ENCODE measurements around the gene NADSYN1.

DNA sequence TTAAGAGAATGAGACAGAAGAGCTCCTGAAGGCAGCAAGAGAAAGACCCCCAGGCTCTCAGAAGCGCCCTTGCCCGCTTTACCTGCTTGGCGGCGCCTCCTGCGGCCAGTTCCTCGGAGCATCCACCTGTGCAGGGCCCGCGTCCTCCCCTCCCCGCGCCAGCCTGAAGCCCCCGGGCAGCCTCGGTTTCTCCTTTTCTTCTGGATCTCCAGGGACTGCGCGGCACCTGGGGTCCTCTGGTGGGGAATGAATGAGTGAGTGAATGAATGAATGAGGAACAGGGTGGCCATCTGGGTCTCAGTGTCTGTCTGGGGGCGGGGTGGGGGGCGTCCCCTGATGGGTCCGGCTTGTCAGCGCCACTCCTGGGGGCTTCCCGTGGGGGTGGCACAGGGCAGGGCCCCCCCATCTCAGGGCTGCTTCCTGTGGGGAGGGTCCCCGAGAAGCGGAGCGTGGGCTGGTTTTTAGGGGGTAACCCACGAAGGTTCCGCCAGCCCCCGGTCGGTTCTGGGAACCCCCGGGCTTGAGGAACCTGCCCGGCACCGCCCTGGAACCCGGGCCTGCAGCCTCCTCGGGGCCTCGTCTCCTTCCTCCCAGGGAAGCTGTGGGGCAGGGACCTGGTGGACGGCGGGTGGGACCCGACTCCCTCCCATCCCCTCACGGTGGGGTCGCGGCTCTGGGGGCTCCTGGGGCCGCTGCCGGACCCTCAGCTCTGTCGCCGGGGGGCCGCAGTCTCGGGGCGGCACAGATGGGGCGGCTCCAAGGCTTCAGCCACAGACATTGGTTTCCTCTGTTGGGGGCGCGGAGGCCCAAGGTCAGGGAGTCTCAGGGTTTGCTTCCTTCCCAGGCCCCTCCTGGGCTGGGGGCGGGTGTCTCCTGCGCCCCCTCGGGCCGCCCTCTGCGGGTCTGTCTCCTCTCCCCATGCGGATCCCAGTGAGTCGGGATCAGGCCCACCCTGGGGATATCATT lies 65.8 kb downstream of the NADSYN1 start:
- TF ChIP-seq, protein P1, sequence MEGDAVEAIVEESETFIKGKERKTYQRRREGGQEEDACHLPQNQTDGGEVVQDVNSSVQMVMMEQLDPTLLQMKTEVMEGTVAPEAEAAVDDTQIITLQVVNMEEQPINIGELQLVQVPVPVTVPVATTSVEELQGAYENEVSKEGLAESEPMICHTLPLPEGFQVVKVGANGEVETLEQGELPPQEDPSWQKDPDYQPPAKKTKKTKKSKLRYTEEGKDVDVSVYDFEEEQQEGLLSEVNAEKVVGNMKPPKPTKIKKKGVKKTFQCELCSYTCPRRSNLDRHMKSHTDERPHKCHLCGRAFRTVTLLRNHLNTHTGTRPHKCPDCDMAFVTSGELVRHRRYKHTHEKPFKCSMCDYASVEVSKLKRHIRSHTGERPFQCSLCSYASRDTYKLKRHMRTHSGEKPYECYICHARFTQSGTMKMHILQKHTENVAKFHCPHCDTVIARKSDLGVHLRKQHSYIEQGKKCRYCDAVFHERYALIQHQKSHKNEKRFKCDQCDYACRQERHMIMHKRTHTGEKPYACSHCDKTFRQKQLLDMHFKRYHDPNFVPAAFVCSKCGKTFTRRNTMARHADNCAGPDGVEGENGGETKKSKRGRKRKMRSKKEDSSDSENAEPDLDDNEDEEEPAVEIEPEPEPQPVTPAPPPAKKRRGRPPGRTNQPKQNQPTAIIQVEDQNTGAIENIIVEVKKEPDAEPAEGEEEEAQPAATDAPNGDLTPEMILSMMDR (conservative IDR thresholded peaks at IDR 0.05 in 1 of 2, IDR thresholded peaks at IDR 0.05 in 1 of 2; ENCODE audit: extremely low read depth in 1 of 2, insufficient read depth in 1 of 2, low read depth in 1 of 2, low read length in 2 of 2) = no peak
- TF ChIP-seq EZH2 (IDR thresholded peaks at IDR 0.05; ENCODE audit: borderline replicate concordance, low read length) = no peak

All from mammary epithelial cell (primary cell).